Osteocyte (in vitro differentiated cells): ENCODE data around the gene AKIP1. TPM values are rescaled to one million over a fixed set of nuclear protein-coding genes. Genes with fewer than 3 reads are reported as not detected.

Source experiments
- DNase-seq: peaks from one replicate; pipeline ENCODE4 v3.0.0; 2021; ENCODE audit warnings: mixed read lengths; ENCODE audit not compliant: unreplicated experiment; ENCODE audit errors: extremely low spot score
- H3K27ac Mint-ChIP-seq: one replicate; pipeline ENCODE4 v1.8.0; 2021; ENCODE audit warnings: mild to moderate bottlenecking, mixed read lengths; ENCODE audit not compliant: unreplicated experiment
- H3K27me3 Mint-ChIP-seq: one replicate; pipeline ENCODE4 v1.8.0; 2021; ENCODE audit warnings: mixed read lengths; ENCODE audit not compliant: unreplicated experiment
- H3K36me3 Mint-ChIP-seq: one replicate; pipeline ENCODE4 v1.8.0; 2021; ENCODE audit warnings: mixed read lengths; ENCODE audit not compliant: unreplicated experiment
- H3K4me1 Mint-ChIP-seq: one replicate; pipeline ENCODE4 v1.8.0; 2021; ENCODE audit warnings: mixed read lengths; ENCODE audit not compliant: unreplicated experiment
- H3K4me3 Mint-ChIP-seq: one replicate; pipeline ENCODE4 v1.8.0; 2021; ENCODE audit warnings: mild to moderate bottlenecking, moderate library complexity, mixed read lengths; ENCODE audit not compliant: unreplicated experiment
- H3K9me3 Mint-ChIP-seq: one replicate; pipeline ENCODE4 v1.8.0; 2021; ENCODE audit warnings: mixed read lengths; ENCODE audit not compliant: unreplicated experiment
- CTCF ChIP-seq: fragments of 200-600 bp; sonication (generic); IDR thresholded peaks from 2 replicates; pipeline ENCODE4 v1.5.0; 2021; ENCODE audit warnings: antibody characterized with exemption, mild to moderate bottlenecking, moderate library complexity
- total RNA-seq: library from RNA; stranded (reverse); gene quantifications from 2 replicates; pipeline ENCODE4 v1.2.1, GENCODE V29; 2021

Gene AKIP1
- total RNA-seq, 1 donor from 2014 or later, result 32.6 TPM

- H3K27me3 Mint-ChIP-seq, result no peaks in the 10 kb centered on the region
- no peak overlapping the region for H3K4me3 Mint-ChIP-seq
- no peak for TF ChIP-seq CTCF
- DNase-seq, result no peak
- H3K27ac Mint-ChIP-seq, result no peak overlapping the region
- peaks cover 11% of the 10 kb centered on the region for H3K36me3 Mint-ChIP-seq
- H3K4me1 Mint-ChIP-seq, result peaks cover 13% of the 10 kb centered on the region
- no peaks in the 10 kb centered on the region for H3K9me3 Mint-ChIP-seq
Observed at GRCh38 chr11:8956860-8957259, 45.9 kb downstream of the AKIP1 start.

DNA sequence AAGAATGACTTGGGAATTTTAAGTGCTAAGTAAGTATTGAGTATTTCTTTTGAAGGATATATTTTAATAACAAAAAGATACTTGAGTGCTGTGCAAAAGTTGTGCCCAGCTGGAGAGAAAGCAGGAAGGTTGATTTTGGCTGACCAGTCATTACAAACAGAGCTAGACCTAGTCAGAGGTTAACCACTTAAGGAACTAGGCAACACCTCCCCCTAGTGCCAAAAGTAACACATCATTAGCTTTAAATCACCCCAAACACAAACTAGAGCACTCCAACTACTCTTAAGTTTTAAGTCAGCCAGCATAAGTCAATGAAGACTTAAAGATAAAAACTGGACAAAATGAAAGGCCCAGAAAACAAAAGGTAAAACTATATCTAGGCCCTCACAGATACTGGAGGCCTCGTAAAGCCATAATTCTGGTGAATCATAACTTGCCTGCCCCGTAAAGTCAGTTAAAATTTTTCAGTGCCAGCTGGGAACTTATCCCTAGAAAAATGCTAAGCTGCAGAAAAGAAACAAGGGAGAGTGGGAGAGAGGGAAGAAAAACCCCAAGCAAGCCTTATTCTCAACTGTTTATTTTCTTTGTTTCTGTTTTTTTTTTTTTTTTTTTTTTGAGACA is 48.7 kb downstream of the AKIP1 start:
- peak overlapping the region; percentile 45 for H3K27ac Mint-ChIP-seq
- no peak for DNase-seq
- no peaks in the 10 kb centered on the region for H3K9me3 Mint-ChIP-seq
- H3K4me3 Mint-ChIP-seq, result no peak overlapping the region
- no peaks in the 10 kb centered on the region for H3K27me3 Mint-ChIP-seq
- H3K36me3 Mint-ChIP-seq, result peaks cover 3% of the 10 kb centered on the region
- H3K4me1 Mint-ChIP-seq, result peaks cover 29% of the 10 kb centered on the region
- peak; percentile 79 for TF ChIP-seq CTCF

DNA sequence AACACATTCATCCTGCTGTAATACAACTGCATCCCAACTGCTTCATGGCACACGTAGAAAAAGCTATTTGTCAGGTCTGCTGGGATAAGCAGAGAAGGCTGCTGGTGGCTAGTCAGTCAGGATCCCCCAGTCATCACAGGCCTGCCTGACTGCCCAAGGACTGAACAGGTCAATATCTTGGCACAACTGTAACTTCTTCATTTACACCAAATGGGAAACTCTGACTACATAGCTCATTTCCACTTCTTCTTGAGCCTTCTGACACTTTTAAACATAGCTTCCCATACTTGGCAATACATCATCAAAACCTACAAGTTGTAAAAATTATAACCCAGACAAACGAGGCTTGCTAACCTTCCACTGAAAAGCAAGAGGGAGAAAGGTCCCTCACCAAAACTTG is 50.4 kb downstream of the AKIP1 start:
- peaks cover 40% of the 10 kb centered on the region for H3K4me1 Mint-ChIP-seq
- H3K27ac Mint-ChIP-seq, result peak overlapping the region; percentile 19
- DNase-seq, result no peak
- H3K9me3 Mint-ChIP-seq, result no peaks in the 10 kb centered on the region
- H3K36me3 Mint-ChIP-seq, result no peaks in the 10 kb centered on the region
- no peak overlapping the region for H3K4me3 Mint-ChIP-seq
- TF ChIP-seq CTCF, result no peak
- no peaks in the 10 kb centered on the region for H3K27me3 Mint-ChIP-seq

DNA sequence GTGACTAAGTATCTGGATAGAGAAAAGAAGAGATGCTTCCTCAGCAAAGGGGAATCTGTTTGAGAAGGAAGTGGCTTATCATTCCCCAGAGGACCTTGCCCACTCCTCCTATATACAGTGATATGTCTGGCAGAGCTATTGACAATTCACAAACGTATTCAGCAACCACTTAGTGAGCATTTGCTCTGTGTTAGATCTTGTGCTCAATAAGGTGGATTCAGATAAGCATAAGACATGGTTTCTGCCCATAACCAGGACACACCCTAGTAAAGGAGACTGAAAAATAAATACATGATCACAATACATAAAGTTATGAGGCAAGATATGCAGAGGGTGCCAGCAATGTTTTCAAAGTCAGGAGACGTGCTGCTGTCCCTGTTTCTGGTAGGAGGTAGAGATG is 51.9 kb downstream of the AKIP1 start:
- H3K27me3 Mint-ChIP-seq, result no peaks in the 10 kb centered on the region
- H3K4me1 Mint-ChIP-seq, result peaks cover 40% of the 10 kb centered on the region
- H3K27ac Mint-ChIP-seq, result peak overlapping the region; percentile 91
- TF ChIP-seq CTCF, result no peak
- DNase-seq, result no peak
- H3K9me3 Mint-ChIP-seq, result no peaks in the 10 kb centered on the region
- H3K4me3 Mint-ChIP-seq, result peak overlapping the region; percentile 94
- no peaks in the 10 kb centered on the region for H3K36me3 Mint-ChIP-seq

DNA sequence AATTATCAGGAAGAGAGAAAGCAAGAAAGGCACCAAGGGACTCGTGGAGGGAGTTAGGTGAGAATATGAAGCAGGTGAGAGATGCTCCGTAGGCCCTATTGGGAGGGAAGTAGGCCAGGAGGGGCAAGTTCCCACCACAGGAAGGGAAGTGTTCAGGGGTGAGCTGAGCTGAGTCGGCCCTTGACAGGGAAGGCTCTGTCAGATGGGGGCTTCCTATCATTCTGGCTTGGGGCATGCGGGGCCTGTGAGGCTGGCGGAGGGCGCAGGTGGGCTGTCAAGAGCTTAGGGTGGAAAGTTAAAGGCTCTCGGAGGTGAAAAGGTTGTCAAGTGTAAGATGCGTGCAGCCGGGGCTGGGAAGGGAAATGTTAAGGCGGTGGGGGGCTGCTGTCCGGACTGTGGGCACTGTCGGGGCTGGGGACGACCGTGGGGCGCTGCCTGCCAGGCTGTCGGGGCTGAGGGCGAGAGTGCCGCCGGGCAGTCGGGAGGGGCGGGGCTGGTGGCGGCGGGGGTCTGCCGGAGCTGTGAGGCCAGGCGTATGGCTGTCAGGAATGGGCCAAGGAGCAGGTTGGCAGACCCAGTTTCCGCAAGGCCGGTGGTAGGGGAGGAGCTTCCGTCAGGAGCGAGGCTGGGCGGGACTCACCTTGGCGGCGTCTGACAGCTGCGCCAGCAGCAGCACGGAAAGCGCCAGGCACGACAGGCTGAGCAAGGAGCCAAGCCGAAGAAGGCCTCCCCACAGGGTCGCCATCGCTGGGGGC is 52.8 kb downstream of the AKIP1 start:
- no peaks in the 10 kb centered on the region for H3K9me3 Mint-ChIP-seq

More for the DNA sequence above, 52.8 kb downstream of the AKIP1 start:
- no peak for TF ChIP-seq CTCF
- Mint-ChIP-seq H3K27me3 (no peaks in the 10 kb centered on the region), H3K4me1 (peaks cover 38% of the 10 kb centered on the region), H3K36me3 (no peaks in the 10 kb centered on the region), H3K4me3 (peak overlapping the region; percentile 94), H3K27ac (peak overlapping the region; percentile 91)
- peak; percentile 87 for DNase-seq
